ENCODE results near the gene SELENOO.

Gene SELENOO

DNA sequence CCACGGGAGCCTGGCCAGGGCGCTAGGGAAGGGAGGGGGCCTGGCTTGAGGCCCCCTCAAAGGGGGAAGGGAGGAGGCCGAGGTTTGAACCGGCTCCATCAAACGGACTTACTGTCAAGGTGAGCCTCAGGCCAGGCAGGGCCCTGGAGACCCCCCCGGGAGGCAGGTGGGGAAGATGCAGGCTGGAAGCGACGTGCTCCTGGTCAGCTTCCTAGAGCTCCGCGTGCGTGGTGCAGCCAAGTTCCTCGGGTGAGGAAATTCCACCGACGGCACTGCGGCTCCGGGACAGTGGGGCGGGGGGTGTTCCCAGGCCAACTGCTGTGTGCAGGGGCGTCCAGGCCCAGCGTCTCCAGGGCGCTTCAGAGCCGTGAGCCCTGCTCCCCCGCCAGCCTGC is 22.3 kb upstream of the SELENOO start:
- no peak overlapping the region for H3K4me3 Mint-ChIP-seq
- H3K9me3 Mint-ChIP-seq, result no peaks in the 10 kb centered on the region
- DNase-seq (ENCODE audit: low spot score in 2 of 2) (no peak), ATAC-seq (no peak)
- no peak overlapping the region for H3K27ac Mint-ChIP-seq
- peaks cover 17% of the 10 kb centered on the region for H3K4me1 Mint-ChIP-seq
- peaks cover 7% of the 10 kb centered on the region for H3K36me3 Mint-ChIP-seq

- DNase-seq (ENCODE audit: low spot score in 2 of 2) (no peak), ATAC-seq (no peak)
- Mint-ChIP-seq H3K9me3 (no peaks in the 10 kb centered on the region), H3K36me3 (peaks cover 7% of the 10 kb centered on the region), H3K27ac (no peak overlapping the region), H3K4me3 (no peak overlapping the region), H3K4me1 (peaks cover 22% of the 10 kb centered on the region)
Observed at GRCh38 chr22:50178871-50179869, 21.6 kb upstream of the SELENOO start.

DNA sequence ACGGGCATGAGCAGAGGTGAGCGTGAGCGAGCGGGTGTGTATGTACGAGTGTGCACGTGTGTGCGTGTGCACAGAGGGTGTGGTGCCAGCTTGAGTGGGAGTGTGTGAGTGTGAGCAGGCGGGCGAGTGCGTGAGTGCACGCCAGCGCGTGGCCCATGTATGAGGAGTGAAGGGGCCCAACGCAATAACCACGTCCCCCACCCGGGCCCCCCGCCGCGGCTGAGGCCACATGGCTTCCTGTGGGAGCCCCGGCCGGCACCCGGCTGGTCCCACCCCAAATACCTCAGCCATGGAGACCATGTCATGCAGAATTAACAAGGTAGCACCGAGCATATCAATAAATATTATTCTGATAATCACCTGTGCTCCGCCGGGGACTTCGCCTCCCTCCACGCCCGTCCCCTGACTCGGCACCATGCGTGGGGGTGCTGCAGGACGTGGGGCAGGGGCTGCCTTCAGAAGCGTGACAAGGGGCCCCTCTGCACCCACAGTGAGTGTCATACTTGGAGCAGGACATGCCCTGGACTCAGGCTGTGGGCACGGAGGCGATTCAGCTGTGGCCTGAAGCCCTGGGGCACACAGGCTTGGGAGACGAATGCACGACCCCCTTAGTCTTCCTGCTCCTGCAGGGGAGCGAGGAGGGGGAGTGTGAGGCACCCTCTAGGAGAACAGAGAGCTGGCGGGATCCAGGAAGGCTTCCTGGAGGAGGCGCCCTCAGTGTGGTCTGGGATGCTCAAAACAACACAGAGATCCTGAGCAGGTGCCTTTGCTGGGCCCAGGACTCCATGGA is 20.7 kb upstream of the SELENOO start:
- Mint-ChIP-seq H3K4me1 (peaks cover 27% of the 10 kb centered on the region), H3K36me3 (peaks cover 7% of the 10 kb centered on the region), H3K4me3 (no peak overlapping the region), H3K27ac (no peak overlapping the region), H3K9me3 (no peaks in the 10 kb centered on the region)
- DNase-seq (ENCODE audit: low spot score in 2 of 2) (no peak), ATAC-seq (no peak)

- Mint-ChIP-seq H3K27ac (no peak overlapping the region), H3K4me3 (no peak overlapping the region), H3K4me1 (peaks cover 27% of the 10 kb centered on the region), H3K36me3 (peaks cover 7% of the 10 kb centered on the region), H3K9me3 (no peaks in the 10 kb centered on the region)
- DNase-seq (ENCODE audit: low spot score in 2 of 2), result no peak
- ATAC-seq, result no peak
Observed at GRCh38 chr22:50180727-50181521, 19.9 kb upstream of the SELENOO start.

DNA sequence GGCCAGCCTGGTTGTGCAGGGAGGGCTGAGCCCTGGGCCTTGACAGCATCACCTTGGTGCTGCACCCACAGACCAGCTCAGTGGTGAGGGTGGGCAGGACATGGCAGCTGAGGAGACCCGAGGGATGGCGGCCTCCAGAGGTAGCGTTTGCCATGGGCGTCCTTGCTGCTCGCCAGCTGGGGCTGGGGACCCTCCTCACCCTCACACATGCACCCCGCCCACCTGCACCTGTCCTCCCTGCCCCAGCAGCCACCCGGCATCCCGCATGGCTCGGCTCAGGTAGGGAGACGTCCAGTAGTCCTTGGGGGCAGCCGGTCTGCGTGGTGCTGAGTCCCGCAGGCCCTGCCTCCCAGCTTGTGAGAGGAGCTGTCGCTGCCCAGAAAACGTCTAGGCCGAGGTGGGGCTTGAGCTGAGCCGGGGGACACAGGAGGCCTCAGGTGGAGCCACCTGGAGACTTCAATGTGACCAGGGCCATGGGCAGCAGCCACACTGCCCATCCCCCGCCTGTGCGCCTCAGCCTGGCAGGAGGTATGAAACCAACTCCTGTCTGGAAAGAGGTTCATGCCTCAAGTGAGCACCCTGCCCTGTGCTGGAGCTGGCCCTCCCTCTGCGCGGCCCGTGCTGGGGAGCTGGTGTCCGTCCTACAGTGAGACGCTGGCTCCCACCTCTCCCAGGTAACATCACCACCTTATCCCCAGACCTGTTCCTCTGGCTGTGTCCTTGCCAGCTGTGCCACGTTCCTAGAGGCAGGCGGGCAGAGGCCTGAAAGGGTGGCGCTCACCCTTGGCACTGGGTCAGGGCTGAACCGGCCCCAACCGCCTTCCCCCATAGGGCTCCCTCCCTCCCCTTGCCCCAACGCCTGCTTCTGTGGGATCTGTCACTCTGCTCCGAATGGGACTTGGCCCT is 18.4 kb upstream of the SELENOO start:
- no peak overlapping the region for H3K4me3 Mint-ChIP-seq
- ATAC-seq (no peak), DNase-seq (ENCODE audit: low spot score in 2 of 2) (no peak)
- H3K4me1 Mint-ChIP-seq, result peaks cover 29% of the 10 kb centered on the region
- no peaks in the 10 kb centered on the region for H3K9me3 Mint-ChIP-seq
- peaks cover 11% of the 10 kb centered on the region for H3K36me3 Mint-ChIP-seq
- no peak overlapping the region for H3K27ac Mint-ChIP-seq

DNA sequence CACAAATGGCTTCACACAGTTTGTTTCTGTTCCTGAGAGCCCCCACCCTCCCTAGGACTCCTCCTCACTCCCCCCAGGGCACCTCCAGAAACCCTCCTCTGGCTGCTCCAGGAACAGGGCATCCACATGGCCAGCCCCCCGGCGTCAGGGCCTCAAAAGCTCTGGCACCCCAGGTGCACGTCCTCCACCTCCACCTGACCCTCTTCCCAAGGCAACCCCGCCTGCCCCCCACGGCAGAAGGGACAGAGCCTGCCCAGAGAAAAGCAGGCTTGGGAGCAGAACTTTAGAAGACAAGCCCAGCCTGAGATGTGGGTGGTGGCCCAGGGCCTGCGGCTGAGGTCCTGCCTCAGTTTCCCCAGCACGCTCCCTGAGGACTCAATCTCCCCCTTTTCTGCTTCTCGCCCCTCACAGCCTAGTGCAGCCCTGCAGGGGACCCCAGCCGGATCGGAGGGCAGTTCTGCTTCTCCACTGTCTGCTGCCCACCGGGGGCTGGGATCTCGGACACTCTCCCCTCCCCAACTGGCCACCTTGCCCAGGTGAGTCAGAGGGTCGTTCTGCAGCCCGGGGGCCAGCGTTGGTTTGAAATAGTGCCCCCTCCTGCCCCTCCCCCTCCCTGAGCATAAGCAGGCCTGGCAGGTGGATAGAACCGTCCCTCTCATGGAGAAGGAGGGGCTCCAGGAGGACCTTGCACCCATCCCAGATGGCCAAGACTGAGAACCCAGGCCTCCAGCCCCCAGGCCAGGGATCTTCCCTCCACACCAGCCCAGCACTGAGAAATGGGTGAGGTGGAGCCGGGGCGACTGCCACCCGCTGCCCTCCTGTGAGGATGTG is 17.5 kb upstream of the SELENOO start:
- no peaks in the 10 kb centered on the region for H3K9me3 Mint-ChIP-seq
- ATAC-seq (no peak), DNase-seq (ENCODE audit: low spot score in 2 of 2) (no peak)
- peak overlapping the region; percentile 84 for H3K27ac Mint-ChIP-seq
- peaks cover 17% of the 10 kb centered on the region for H3K36me3 Mint-ChIP-seq
- peak overlapping the region; percentile 90 for H3K4me3 Mint-ChIP-seq
- peaks cover 30% of the 10 kb centered on the region for H3K4me1 Mint-ChIP-seq

GRCh38 chr22:50184004-50184901 is 16.6 kb upstream of the SELENOO start:
- Mint-ChIP-seq H3K4me3 (peak overlapping the region; percentile 90), H3K9me3 (no peaks in the 10 kb centered on the region), H3K36me3 (peaks cover 17% of the 10 kb centered on the region), H3K4me1 (peaks cover 32% of the 10 kb centered on the region), H3K27ac (peak overlapping the region; percentile 84)
- DNase-seq (ENCODE audit: low spot score in 2 of 2), result no peak
- no peak for ATAC-seq

GRCh38 chr22:50184902-50185374 is 15.9 kb upstream of the SELENOO start:
- H3K4me1 Mint-ChIP-seq, result peaks cover 33% of the 10 kb centered on the region

DNA sequence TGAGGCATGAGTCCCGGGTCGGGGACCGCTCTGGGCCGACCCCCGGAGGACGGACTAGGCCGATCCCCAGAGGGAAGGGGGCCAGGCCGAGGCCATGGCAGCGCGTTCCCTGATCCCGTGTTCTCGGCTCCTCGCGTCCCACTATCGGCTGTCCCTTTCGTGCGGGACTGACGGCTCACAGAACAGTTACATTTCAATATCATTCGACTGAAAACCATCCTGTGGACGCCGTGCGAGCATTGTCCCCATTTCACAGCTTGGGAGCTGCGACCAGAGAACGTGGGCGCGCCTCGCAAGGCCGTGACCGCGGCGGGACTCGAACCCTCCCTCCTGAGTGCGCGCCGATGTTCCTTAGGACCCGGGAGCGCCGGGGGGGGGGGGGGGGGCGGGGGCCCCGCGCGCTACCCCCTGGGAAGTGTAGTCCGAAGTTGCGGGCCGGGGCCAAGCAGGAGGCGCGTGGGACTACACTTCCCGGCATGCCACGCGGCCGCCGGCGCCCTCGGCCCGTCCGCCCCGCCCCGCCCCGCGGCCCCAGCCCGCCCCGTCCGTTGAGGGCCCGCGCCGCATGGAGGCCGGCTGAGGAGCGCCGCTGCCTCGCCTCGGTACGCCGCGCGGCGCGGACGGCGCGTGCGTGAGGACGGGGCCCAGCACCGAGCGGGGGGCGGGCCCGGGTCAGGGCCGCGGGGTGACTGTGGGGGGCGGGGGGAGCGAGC is 15.3 kb upstream of the SELENOO start, which contains the start of gene TRABD:
Gene TRABD, plus strand, starts transcription at position 539 of the 713 bp plus-strand sequence. CDS start 7,148 bp downstream, outside the sequence.
- peaks cover 29% of the 10 kb centered on the region for H3K4me1 Mint-ChIP-seq
- H3K36me3 Mint-ChIP-seq, result peaks cover 21% of the 10 kb centered on the region
- peak within 1 kb of the TSS; percentile 90 for H3K4me3 Mint-ChIP-seq
- peak; percentile 79 to 87 for DNase-seq (ENCODE audit: low spot score in 2 of 2)
- peak within 1 kb of the TSS; percentile 94 for H3K27ac Mint-ChIP-seq
- ATAC-seq, result peak; percentile 80
- H3K9me3 Mint-ChIP-seq, result no peaks in the 10 kb centered on the region

More at GRCh38 chr22:50184902-50185374, 15.9 kb upstream of the SELENOO start:
- no peaks in the 10 kb centered on the region for H3K9me3 Mint-ChIP-seq
- ATAC-seq, result no peak
- peak overlapping the region; percentile 61 for H3K27ac Mint-ChIP-seq
- peaks cover 17% of the 10 kb centered on the region for H3K36me3 Mint-ChIP-seq
- peak overlapping the region; percentile 90 for H3K4me3 Mint-ChIP-seq
- no peak for DNase-seq (ENCODE audit: low spot score in 2 of 2)

DNA sequence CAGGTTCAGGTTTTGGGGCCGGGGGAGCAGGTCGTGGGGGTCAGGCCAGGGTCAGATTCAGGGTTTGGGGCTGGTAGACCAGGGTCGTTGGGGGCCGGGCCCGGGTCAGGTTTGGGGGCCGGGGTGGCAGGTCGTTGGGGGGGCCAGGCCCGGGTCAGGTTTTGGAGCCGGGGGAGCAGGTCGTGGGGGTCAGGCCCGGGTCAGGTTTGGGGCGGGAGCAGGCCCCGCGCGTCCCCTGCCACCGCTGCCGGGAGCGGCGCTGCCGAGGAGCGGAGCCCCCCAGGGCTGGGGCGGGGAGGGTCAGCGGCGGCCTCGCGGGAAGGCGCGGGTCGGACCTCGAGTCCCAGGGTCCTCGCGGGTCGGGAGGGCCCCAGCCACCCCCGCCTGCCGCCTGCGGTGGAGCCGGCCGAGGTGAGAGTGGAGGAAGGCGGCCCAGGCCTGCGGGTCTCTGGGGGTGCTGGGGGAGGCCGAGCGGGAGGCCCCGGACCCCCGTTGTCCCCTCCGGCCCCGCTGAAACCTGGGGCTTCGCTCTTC is 14.6 kb upstream of the SELENOO start:
- peaks cover 28% of the 10 kb centered on the region for H3K36me3 Mint-ChIP-seq
- peak overlapping the region; percentile 94 for H3K27ac Mint-ChIP-seq
- DNase-seq (ENCODE audit: low spot score in 2 of 2) (no peak), ATAC-seq (no peak)
- peak overlapping the region; percentile 90 for H3K4me3 Mint-ChIP-seq
- H3K4me1 Mint-ChIP-seq, result peaks cover 33% of the 10 kb centered on the region
- H3K9me3 Mint-ChIP-seq, result no peaks in the 10 kb centered on the region

GRCh38 chr22:50186761-50187523 is 13.9 kb upstream of the SELENOO start:
- peak overlapping the region; percentile 94 for H3K27ac Mint-ChIP-seq
- no peak for ATAC-seq
- H3K4me1 Mint-ChIP-seq, result peaks cover 40% of the 10 kb centered on the region

More at GRCh38 chr22:50186761-50187523, 13.9 kb upstream of the SELENOO start:
- peaks cover 35% of the 10 kb centered on the region for H3K36me3 Mint-ChIP-seq
- DNase-seq (ENCODE audit: low spot score in 2 of 2), result no peak
- H3K9me3 Mint-ChIP-seq, result no peaks in the 10 kb centered on the region
- H3K4me3 Mint-ChIP-seq, result peak overlapping the region; percentile 90

Measured in stimulated activated effector memory CD8-positive, alpha-beta T cell treated with anti-CD3 and anti-CD28 coated beads, Interleukin-12 subunit alpha, Interleukin-12 subunit beta, amount 100 ng/mL, for 72 hours (primary cell).